Activated CD4-positive, alpha-beta T cell treated with anti-CD3 and anti-CD28 coated beads for 36 hours (primary cell): ENCODE data around the gene ITGAE. TPM values are rescaled to one million over a fixed set of nuclear protein-coding genes. Genes with fewer than 3 reads are reported as not detected.
A peak's percentile ranks its signal among the peaks of the same experiment; 100 is the strongest.
"Not testable (repeated sequence)": the region's sequence is repeated elsewhere in the genome, so short reads cannot be mapped to it uniquely, and the experiment has no call there.

Experiments
- ATAC-seq: fragments of 200-7000 bp; cut with Tn5 transposase; one replicate; pipeline ENCODE4 v1.10.0; 2021; ENCODE audit warnings: mild to moderate bottlenecking, moderate library complexity
- CTCF ChIA-PET: fragments of 350-600 bp; sonication (Branson Sonifier 250); formaldehyde crosslinking; loops from one replicate; lab custom pipeline; 2021; ENCODE audit warnings: antibody characterized with exemption; lab: Charles Lee
- POLR2A ChIA-PET: fragments of 350-600 bp; sonication (Branson Sonifier 250); formaldehyde crosslinking; loops from one replicate; lab custom pipeline; 2021; ENCODE audit warnings: antibody characterized with exemption, inconsistent platforms; lab: Charles Lee
- DNase-seq: peaks from one replicate; pipeline ENCODE4 v3.0.0-alpha.2; 2020
- H3K27ac Mint-ChIP-seq: one replicate; pipeline ENCODE4 v1.8.0; 2021; ENCODE audit warnings: mixed read lengths
- H3K27me3 Mint-ChIP-seq: one replicate; pipeline ENCODE4 v1.8.0; 2021; ENCODE audit warnings: mixed read lengths
- H3K36me3 Mint-ChIP-seq: one replicate; pipeline ENCODE4 v1.8.0; 2021; ENCODE audit warnings: low read depth, mixed read lengths
- H3K4me1 Mint-ChIP-seq: one replicate; pipeline ENCODE4 v1.8.0; 2021; ENCODE audit warnings: mixed read lengths
- H3K4me3 Mint-ChIP-seq: one replicate; pipeline ENCODE4 v1.8.0; 2021; ENCODE audit warnings: mild to moderate bottlenecking, moderate library complexity, mixed read lengths
- H3K9me3 Mint-ChIP-seq: one replicate; pipeline ENCODE4 v1.8.0; 2021; ENCODE audit warnings: low read depth, mixed read lengths
- intact Hi-C, 2 experiments: fragments of 100-400 bp; cut with DNase I in 1 of 2; cut with micrococcal nuclease in 1 of 2; formaldehyde crosslinking; loops; one replicate each; pipeline versions ENCODE4 v1.14.2 to v1.15.1; 2022 to 2024; cut with DNase I, micrococcal nuclease
- total RNA-seq, 2 experiments: library from RNA; stranded (reverse); gene quantifications; one replicate each; pipeline ENCODE4 v1.2.3, GENCODE V29; 2021

ITGAE gene
- total RNA-seq, 2 experiments from 2014 or later = 20.9 to 41.1 TPM

DNA sequence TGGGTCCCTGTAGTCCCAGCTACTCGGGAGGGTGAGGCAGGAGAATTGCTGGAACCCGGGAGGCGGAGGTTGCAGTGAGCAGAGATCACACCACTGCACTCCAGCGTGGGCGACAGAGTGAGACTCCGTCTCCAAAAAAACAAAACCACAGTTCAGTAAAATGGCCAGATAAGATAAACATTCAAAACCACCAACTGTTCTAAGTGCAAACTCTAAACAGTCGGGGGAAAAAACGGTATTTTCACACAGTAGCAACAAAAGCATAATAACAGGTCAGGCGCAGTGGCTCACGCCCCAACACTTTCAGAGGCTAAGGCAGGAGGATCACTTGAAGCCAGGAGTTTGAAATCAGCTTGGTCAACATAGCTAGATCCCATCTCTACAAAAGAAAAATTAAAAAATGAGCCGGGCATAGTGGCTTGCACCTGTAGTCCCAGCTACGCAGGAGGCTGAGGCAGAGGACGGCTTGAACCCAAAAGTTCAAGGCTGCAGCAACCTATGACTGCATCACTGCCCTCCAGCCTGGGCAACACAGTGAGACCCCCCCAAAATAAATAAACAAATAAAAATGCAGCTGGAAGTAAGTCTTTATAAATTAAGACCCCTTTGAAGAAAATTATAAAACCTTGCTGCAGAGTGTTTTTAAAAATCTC lies 88.1 kb downstream of the ITGAE start:
- ATAC-seq = peak; percentile 8
- H3K4me3 Mint-ChIP-seq = peak overlapping the region; percentile 26

DNA sequence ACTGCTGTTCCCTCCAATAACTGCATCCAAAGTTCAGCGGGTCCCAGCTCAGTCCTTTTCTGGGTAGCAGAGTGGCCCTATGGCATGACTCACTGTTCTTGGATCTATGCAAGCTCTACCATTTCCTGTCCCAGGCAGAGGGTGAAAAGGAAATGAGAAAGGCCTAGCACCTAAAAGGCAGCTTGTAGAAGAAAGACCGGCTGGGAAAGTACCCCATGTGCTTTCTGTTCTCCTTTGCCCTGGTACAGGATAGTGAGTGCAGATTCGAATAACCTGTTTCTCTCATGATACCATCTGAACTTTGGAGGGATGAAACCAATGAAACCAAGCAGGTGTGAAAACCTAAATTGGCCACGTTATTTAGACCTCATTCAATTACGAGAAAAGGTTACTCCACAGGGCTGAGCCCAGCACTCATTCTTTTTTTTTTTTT lies 90.0 kb downstream of the ITGAE start:
- ChIA-PET POLR2A (interaction anchor here (0.7 to 1.7 kb wide), 7 partner anchors 12 to 135 kb away, joined by 3 to 13 read pairs (median 5); partner anchors contain the start of genes HASPIN and P2RX5), CTCF (interaction anchor here (0.7 to 2.1 kb wide), 8 partner anchors 9 to 117 kb away, joined by 3 to 16 read pairs (median 6); partner anchors contain the start of gene HASPIN)
- intact Hi-C loops = loop anchor here (1.0 to 2.0 kb wide), 7 partner anchors 12 to 135 kb away; partner anchors contain the start of genes HASPIN (in 2 of the 2), EMC6 (in 1 of the 2), NCBP3 (in 1 of the 2) and P2RX5 (in 1 of the 2)
- ATAC-seq (peak; percentile 98), DNase-seq (peak; percentile 82)
- Mint-ChIP-seq H3K27ac (peak overlapping the region; percentile 83), H3K27me3 (no peaks in the 10 kb centered on the region), H3K36me3 (peaks cover 32% of the 10 kb centered on the region), H3K4me1 (peaks cover 55% of the 10 kb centered on the region), H3K9me3 (no peaks in the 10 kb centered on the region), H3K4me3 (peak overlapping the region; percentile 55)

More for the DNA sequence above, 88.1 kb downstream of the ITGAE start:
- Mint-ChIP-seq H3K36me3 (peaks cover 50% of the 10 kb centered on the region), H3K4me1 (peaks cover 61% of the 10 kb centered on the region), H3K27ac (peak overlapping the region; percentile 73), H3K27me3 (no peaks in the 10 kb centered on the region), H3K9me3 (no peaks in the 10 kb centered on the region)
- intact Hi-C loops = loop anchor here in 1 of 2 experiments (1.0 kb wide), 1 partner anchor 7 kb away; no protein-coding TSS in a partner anchor
- ChIA-PET POLR2A (interaction anchor here (1.5 kb wide), 1 partner anchor 10 kb away, joined by 5 read pairs; the partner anchor contains the start of gene HASPIN), CTCF (interaction anchor here (0.6 to 0.9 kb wide), 2 partner anchors 25 to 46 kb away, joined by 3 to 4 read pairs; no protein-coding TSS in a partner anchor)
- peak; percentile 63 for DNase-seq

- intact Hi-C loops = no loop called here
- Mint-ChIP-seq H3K4me3 (no peak overlapping the region), H3K36me3 (peaks cover 19% of the 10 kb centered on the region), H3K9me3 (no peaks in the 10 kb centered on the region), H3K4me1 (peaks cover 45% of the 10 kb centered on the region), H3K27ac (peak overlapping the region; percentile 68), H3K27me3 (no peaks in the 10 kb centered on the region)
- CTCF ChIA-PET = interaction anchor here (0.6 to 1.5 kb wide), 5 partner anchors 31 to 841 kb away, joined by 3 to 4 read pairs (median 3); no protein-coding TSS in a partner anchor
- DNase-seq (no peak), ATAC-seq (no peak)
- POLR2A ChIA-PET = no interaction called here
These were observed 92.6 kb downstream of the ITGAE start for GRCh38 chr17:3708366-3708765.

DNA sequence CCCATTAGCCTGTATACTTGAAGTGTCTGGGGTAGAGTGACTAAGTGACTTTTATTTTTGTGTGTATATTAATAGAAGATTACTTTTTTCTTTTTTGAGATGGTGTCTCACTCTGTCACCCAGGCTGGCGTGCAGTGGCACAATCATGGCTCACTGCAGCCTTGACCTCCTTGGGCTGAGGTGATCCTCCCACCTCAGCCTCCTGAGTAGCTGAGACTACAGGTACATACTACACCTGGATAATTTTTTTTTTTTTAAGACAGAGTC lies 95.3 kb downstream of the ITGAE start:
- Mint-ChIP-seq H3K36me3 (peaks cover 14% of the 10 kb centered on the region), H3K4me1 (peaks cover 24% of the 10 kb centered on the region)
- H3K4me3 Mint-ChIP-seq, ATAC-seq, H3K9me3 Mint-ChIP-seq, H3K27me3 Mint-ChIP-seq, DNase-seq, H3K27ac Mint-ChIP-seq, intact Hi-C loops: not testable (repeated sequence)
- ChIA-PET CTCF (interaction anchor here (0.7 kb wide), 1 partner anchor 23 kb away, joined by 3 read pairs; no protein-coding TSS in a partner anchor), POLR2A (interaction anchor here (0.6 kb wide), 1 partner anchor 58 kb away, joined by 3 read pairs; no protein-coding TSS in a partner anchor)

GRCh38 chr17:3704931-3705717 lies 95.9 kb downstream of the ITGAE start:
- DNase-seq = no peak

DNA sequence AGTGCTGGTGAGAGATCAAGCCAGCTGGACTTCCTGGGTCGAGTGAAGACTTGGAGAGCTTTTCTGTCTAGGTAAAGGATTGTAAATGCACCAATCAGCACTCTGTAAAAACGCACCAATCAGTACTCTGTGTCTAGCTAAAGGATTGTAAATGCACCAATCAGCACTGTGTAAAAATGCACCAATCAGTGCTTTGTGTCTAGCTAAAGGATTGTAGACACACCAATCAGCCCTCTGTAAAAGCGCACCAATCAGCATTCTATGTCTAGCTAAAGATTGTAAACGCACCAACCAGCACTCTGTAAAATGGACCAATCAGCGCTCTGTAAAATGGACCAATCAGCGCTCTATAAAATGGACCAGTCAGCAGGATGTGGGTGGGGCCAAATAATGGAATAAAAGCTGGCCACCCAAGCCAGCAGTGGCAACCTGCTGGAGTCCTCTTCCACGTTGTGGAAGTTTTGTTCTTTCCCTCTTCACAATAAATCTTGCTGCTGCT lies 98.9 kb downstream of the ITGAE start:
- DNase-seq, H3K4me3 Mint-ChIP-seq, H3K9me3 Mint-ChIP-seq, H3K27me3 Mint-ChIP-seq, intact Hi-C loops, H3K4me1 Mint-ChIP-seq, H3K27ac Mint-ChIP-seq: not testable (repeated sequence)
- ATAC-seq = peak; percentile 22
- ChIA-PET CTCF (interaction anchor here (1.1 to 3.1 kb wide), 4 partner anchors 9 to 36 kb away, joined by 3 to 11 read pairs (median 6); no protein-coding TSS in a partner anchor), POLR2A (interaction anchor here (0.6 kb wide), 1 partner anchor 30 kb away, joined by 3 read pairs; no protein-coding TSS in a partner anchor)
- peaks cover 14% of the 10 kb centered on the region for H3K36me3 Mint-ChIP-seq

More at GRCh38 chr17:3704931-3705717, 95.9 kb downstream of the ITGAE start:
- Mint-ChIP-seq H3K4me3 (no peak overlapping the region), H3K9me3 (peaks cover 2% of the 10 kb centered on the region), H3K27me3 (no peaks in the 10 kb centered on the region), H3K4me1 (peaks cover 21% of the 10 kb centered on the region), H3K36me3 (peaks cover 14% of the 10 kb centered on the region), H3K27ac (no peak overlapping the region)
- no peak for ATAC-seq
- intact Hi-C loops = no loop called here
- ChIA-PET POLR2A (no interaction called here), CTCF (no interaction called here)

GRCh38 chr17:3699951-3700350 lies 101.0 kb downstream of the ITGAE start:
- Mint-ChIP-seq H3K27me3 (no peaks in the 10 kb centered on the region), H3K36me3 (peaks cover 14% of the 10 kb centered on the region), H3K4me3 (no peak overlapping the region), H3K27ac (no peak overlapping the region), H3K9me3 (peaks cover 2% of the 10 kb centered on the region), H3K4me1 (no peaks in the 10 kb centered on the region)
- DNase-seq (no peak), ATAC-seq (no peak)
- CTCF ChIA-PET = no interaction called here
- intact Hi-C loops = no loop called here
- POLR2A ChIA-PET = no interaction called here

DNA sequence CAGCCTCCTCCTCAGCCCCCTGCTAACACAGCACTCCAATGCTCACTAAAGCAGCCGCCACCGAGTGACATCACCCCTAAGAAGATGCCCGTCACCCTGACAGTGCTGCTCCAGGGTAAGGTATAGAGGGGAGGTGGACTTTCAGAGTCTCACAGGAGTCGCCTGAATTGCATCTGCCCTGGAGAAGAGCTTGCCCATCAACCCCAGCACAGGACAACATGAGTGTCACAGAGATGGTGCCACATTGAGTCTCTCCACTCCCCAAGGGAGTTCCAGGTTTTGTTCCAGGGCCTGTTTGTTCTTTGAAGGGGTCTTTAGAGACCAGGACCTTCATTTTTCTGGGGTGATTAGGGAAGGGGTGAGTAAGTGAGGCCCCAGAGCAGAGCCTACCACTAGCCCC lies 102.8 kb downstream of the ITGAE start:
- Mint-ChIP-seq H3K27me3 (no peaks in the 10 kb centered on the region), H3K36me3 (peaks cover 14% of the 10 kb centered on the region), H3K9me3 (peaks cover 2% of the 10 kb centered on the region), H3K27ac (no peak overlapping the region), H3K4me3 (no peak overlapping the region), H3K4me1 (peaks cover 13% of the 10 kb centered on the region)
- ATAC-seq = no peak
- POLR2A ChIA-PET = no interaction called here
- CTCF ChIA-PET = no interaction called here
- intact Hi-C loops = no loop called here
- DNase-seq = no peak

GRCh38 chr17:3697103-3697476 lies 103.9 kb downstream of the ITGAE start:
- ChIA-PET POLR2A (interaction anchor here (0.6 to 1.3 kb wide), 2 partner anchors 14 to 1192 kb away, joined by 3 to 6 read pairs; no protein-coding TSS in a partner anchor), CTCF (interaction anchor here (0.7 to 0.9 kb wide), 3 partner anchors 19 to 40 kb away, joined by 3 to 4 read pairs (median 3); no protein-coding TSS in a partner anchor)
- Mint-ChIP-seq H3K4me1 (peaks cover 15% of the 10 kb centered on the region), H3K27me3 (no peaks in the 10 kb centered on the region), H3K36me3 (peaks cover 7% of the 10 kb centered on the region), H3K9me3 (no peaks in the 10 kb centered on the region), H3K4me3 (no peak overlapping the region), H3K27ac (no peak overlapping the region)
- intact Hi-C loops = no loop called here
- DNase-seq (no peak), ATAC-seq (no peak)

DNA sequence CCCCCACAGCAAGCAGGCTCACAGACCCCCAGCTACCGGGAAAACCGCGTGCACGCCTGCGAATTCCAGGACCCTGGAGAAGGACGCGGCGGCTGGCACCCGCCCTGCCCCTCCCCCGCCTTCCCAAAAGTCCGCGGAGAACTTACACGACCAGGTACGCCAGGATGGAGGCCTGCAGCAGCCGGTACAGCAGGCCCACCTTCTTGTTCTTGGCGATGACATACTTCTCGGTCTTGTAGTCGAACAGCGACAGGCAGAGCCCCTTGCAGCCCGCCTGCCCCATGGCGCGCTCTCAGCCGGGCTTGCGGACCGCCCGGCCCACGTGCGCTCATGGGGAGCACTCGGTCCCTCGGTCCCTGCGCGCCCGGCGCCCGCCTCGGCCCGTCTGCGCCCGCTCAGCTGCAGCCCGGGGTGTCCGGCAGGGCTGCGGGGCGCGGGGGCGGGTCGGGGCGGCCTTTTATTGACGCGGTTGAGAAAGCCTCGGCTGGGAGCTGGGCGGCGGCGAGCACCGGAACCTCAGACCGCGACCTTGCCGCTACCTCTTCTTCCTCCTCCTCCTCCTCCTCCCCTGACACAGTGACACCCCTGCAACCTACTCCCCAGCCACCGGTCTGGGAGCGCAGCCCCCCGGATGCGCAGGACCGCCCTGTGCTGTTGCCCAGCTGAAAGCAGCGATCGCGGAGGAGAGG lies 105.1 kb downstream of the ITGAE start, which contains the start of gene P2RX5:
Gene P2RX5 (minus strand): TSS at position 433 of the 689 bp plus-strand sequence. CDS start 150 bp downstream, at position 283.
- no peaks in the 10 kb centered on the region for H3K36me3 Mint-ChIP-seq
- intact Hi-C loops = loop anchor here (1.0 to 2.0 kb wide), 2 partner anchors 15 kb away; no protein-coding TSS in a partner anchor
- H3K4me3 Mint-ChIP-seq = peak within 1 kb of the TSS; percentile 81
- H3K27ac Mint-ChIP-seq = peak within 1 kb of the TSS; percentile 94
- ATAC-seq (peak; percentile 48), DNase-seq (peak; percentile 67)
- POLR2A ChIA-PET = interaction anchor here (0.7 to 1.3 kb wide), 3 partner anchors 15 to 814 kb away, joined by 3 to 6 read pairs (median 3); no protein-coding TSS in a partner anchor
- CTCF ChIA-PET = interaction anchor here (0.6 to 2.0 kb wide), 12 partner anchors 7 to 167 kb away, joined by 3 to 10 read pairs (median 4); no protein-coding TSS in a partner anchor
- H3K27me3 Mint-ChIP-seq = no peaks in the 10 kb centered on the region
- no peaks in the 10 kb centered on the region for H3K9me3 Mint-ChIP-seq
- peaks cover 15% of the 10 kb centered on the region for H3K4me1 Mint-ChIP-seq
